Fibroblast of lung (primary cell): ENCODE measurements around the gene TDRD7. TPM values are rescaled to one million over a fixed set of nuclear protein-coding genes. Genes with fewer than 3 reads are reported as not detected.

ENCODE experiments used
- DNase-seq, 2 donors: peaks; one replicate each; pipeline versions ENCODE4 v3.0.0 to v3.0.0-alpha.2; 2010; ENCODE audit warnings: low read depth in 2 of 2
- H2AFZ ChIP-seq: 2 replicates; pipeline ENCODE4 v1.5.1; 2012; ENCODE audit warnings: low read length, control low read depth, inconsistent platforms
- H3K27ac ChIP-seq: 2 replicates; pipeline ENCODE4 v1.5.1; 2011; ENCODE audit warnings: low read length, control low read depth; ENCODE audit not compliant: insufficient read depth
- H3K27me3 ChIP-seq: 2 replicates; pipeline ENCODE4 v1.5.1; 2011; ENCODE audit warnings: mild to moderate bottlenecking, low read length; ENCODE audit not compliant: control insufficient read depth, insufficient read depth
- H3K36me3 ChIP-seq: 2 replicates; pipeline ENCODE4 v1.5.1; 2011; ENCODE audit warnings: low read length; ENCODE audit not compliant: control insufficient read depth, insufficient read depth
- H3K4me1 ChIP-seq: 2 replicates; pipeline ENCODE4 v1.5.1; 2011; ENCODE audit warnings: low read length; ENCODE audit not compliant: control insufficient read depth, insufficient read depth; ENCODE audit errors: extremely low read depth
- H3K4me2 ChIP-seq: 2 replicates; pipeline ENCODE4 v1.5.1; 2011; ENCODE audit warnings: low read length, control low read depth; ENCODE audit not compliant: insufficient read depth; ENCODE audit errors: extremely low read depth
- H3K4me3 ChIP-seq, 4 experiments: fragments of 200-600 bp in 1 of 4; sonication (generic) in 1 of 4; replicated peaks in 1 of 4; 2 replicates each; pipeline ENCODE4 v1.5.1; 2011 to 2016; ENCODE audit warnings: low read length in 4 of 4, low read depth in 3 of 4, mild to moderate bottlenecking in 3 of 4, control low read depth in 2 of 4, inconsistent platforms in 1 of 4, mixed read lengths in 1 of 4; ENCODE audit not compliant: insufficient read depth in 1 of 4; ENCODE audit errors: control extremely low read depth in 1 of 4
- H3K79me2 ChIP-seq: 2 replicates; pipeline ENCODE4 v1.5.1; 2012; ENCODE audit warnings: mild to moderate bottlenecking, low read length, inconsistent platforms; ENCODE audit not compliant: control insufficient read depth, insufficient read depth
- H3K9ac ChIP-seq: 2 replicates; pipeline ENCODE4 v1.5.1; 2011; ENCODE audit warnings: mild to moderate bottlenecking, low read length, control low read depth; ENCODE audit not compliant: insufficient read depth
- H3K9me3 ChIP-seq: 2 replicates; pipeline ENCODE4 v1.5.1; 2012; ENCODE audit warnings: low read depth, low read length; ENCODE audit not compliant: control insufficient read depth, insufficient read depth
- H4K20me1 ChIP-seq: 2 replicates; pipeline ENCODE4 v1.5.1; 2011; ENCODE audit warnings: low read length; ENCODE audit not compliant: control insufficient read depth, insufficient read depth; ENCODE audit errors: extremely low read depth
- CTCF ChIP-seq, 2 donors: IDR thresholded peaks in 1 of 2; conservative IDR thresholded peaks in 1 of 2; 1 replicate in 1 of 2; 2 replicates in 1 of 2; pipeline ENCODE4 v1.5.1; 2011 to 2012; ENCODE audit warnings: low read length in 2 of 2, control low read depth in 1 of 2, inconsistent platforms in 1 of 2, low read depth in 1 of 2, mild to moderate bottlenecking in 1 of 2
- EZH2 ChIP-seq: IDR thresholded peaks from 2 replicates; pipeline ENCODE4 v1.5.1; 2012; ENCODE audit warnings: low read length, control low read depth, mild to moderate bottlenecking; ENCODE audit errors: missing control alignments
- polyA plus RNA-seq, 2 donors: library from polyadenylated mRNA; depleted of rRNA in 1 of 2; stranded (reverse) in 1 of 2; unstranded in 1 of 2; fragments of >200 nt; gene quantifications; 2 replicates each; pipeline ENCODE4 v1.2.1, GENCODE V29; 2011 to 2012; ENCODE audit warnings: missing spikeins in 1 of 2
- total RNA-seq: library from RNA; depleted of rRNA; stranded (reverse); fragments of >200 nt; gene quantifications from 2 replicates; pipeline ENCODE4 v1.2.1, GENCODE V29; 2014

Gene TDRD7
- total and polyA plus RNA-seq, 2 donors (not counting 1 experiment from before 2014, with no cell fraction given), result 9.8 to 14.7 TPM

- no peak overlapping the region for H3K4me3 ChIP-seq
- no peak for DNase-seq
- H3K4me1 ChIP-seq, result no peaks in the 10 kb centered on the region
- H3K4me2 ChIP-seq, result no peak overlapping the region
- H3K27ac ChIP-seq, result no peak overlapping the region
- H3K9ac ChIP-seq, result no peak overlapping the region
- H3K79me2 ChIP-seq, result no peaks in the 10 kb centered on the region
- no peaks in the 10 kb centered on the region for H4K20me1 ChIP-seq
- TF ChIP-seq CTCF (conservative IDR thresholded peaks at IDR 0.05 in 1 of 2, IDR thresholded peaks at IDR 0.05 in 1 of 2; ENCODE audit: low read depth in 1 of 2, low read length in 2 of 2) (no peak), EZH2 (no peak)
- H3K36me3 ChIP-seq, result no peaks in the 10 kb centered on the region
- H3K27me3 ChIP-seq, result no peaks in the 10 kb centered on the region
- no peaks in the 10 kb centered on the region for H3K9me3 ChIP-seq
- H2AFZ ChIP-seq, result no peak overlapping the region
Measured at GRCh38 chr9:97374811-97375210, 37.1 kb upstream of the TDRD7 start.

- Histone ChIP-seq H3K4me3 (no peak overlapping the region), H2AFZ (no peak overlapping the region), H3K79me2 (no peaks in the 10 kb centered on the region), H3K27ac (no peak overlapping the region), H3K9me3 (no peaks in the 10 kb centered on the region), H3K36me3 (no peaks in the 10 kb centered on the region), H3K9ac (no peak overlapping the region), H3K4me2 (no peak overlapping the region), H3K4me1 (no peaks in the 10 kb centered on the region), H4K20me1 (no peaks in the 10 kb centered on the region), H3K27me3 (no peaks in the 10 kb centered on the region)
- TF ChIP-seq EZH2 (no peak), CTCF (conservative IDR thresholded peaks at IDR 0.05 in 1 of 2, IDR thresholded peaks at IDR 0.05 in 1 of 2; ENCODE audit: low read depth in 1 of 2, low read length in 2 of 2) (no peak)
- DNase-seq, result no peak
Measured at GRCh38 chr9:97376902-97377301, 35.0 kb upstream of the TDRD7 start.

GRCh38 chr9:97382099-97382718, 29.7 kb upstream of the TDRD7 start:
- no peak overlapping the region for H3K27ac ChIP-seq
- no peak overlapping the region for H3K4me2 ChIP-seq
- TF ChIP-seq EZH2 (no peak), CTCF (conservative IDR thresholded peaks at IDR 0.05 in 1 of 2, IDR thresholded peaks at IDR 0.05 in 1 of 2; ENCODE audit: low read depth in 1 of 2, low read length in 2 of 2) (no peak)
- H3K36me3 ChIP-seq, result no peaks in the 10 kb centered on the region
- no peaks in the 10 kb centered on the region for H3K9me3 ChIP-seq
- H3K9ac ChIP-seq, result no peak overlapping the region
- no peaks in the 10 kb centered on the region for H3K27me3 ChIP-seq
- no peaks in the 10 kb centered on the region for H4K20me1 ChIP-seq
- no peak for DNase-seq
- H3K4me1 ChIP-seq, result no peaks in the 10 kb centered on the region
- no peak overlapping the region for H3K4me3 ChIP-seq
- no peaks in the 10 kb centered on the region for H3K79me2 ChIP-seq
- no peak overlapping the region for H2AFZ ChIP-seq
